Vagina (tissue), 2 donors: ENCODE data around the gene PRKCQ.
A peak's percentile ranks its signal among the peaks of the same experiment; 100 is the strongest.

Source experiments
- POLR2AphosphoS5 ChIP-seq, 2 donors: sonication (generic); formaldehyde crosslinking; IDR thresholded peaks; one replicate each; pipeline ENCODE4 v1.9.0; 2017; ENCODE audit warnings: antibody characterized with exemption in 2 of 2, mild to moderate bottlenecking in 2 of 2, low read depth in 1 of 2; ENCODE audit not compliant: insufficient read depth in 1 of 2
- TF ChIP-seq, protein P1 (sequence below), 3 experiments: fragments of 450-650 bp in 2 of 3; fragments of 200-600 bp in 1 of 3; sonication (generic) in 1 of 3; IDR thresholded peaks; one replicate each; pipeline ENCODE4 v1.5.1; 2017 to 2019; ENCODE audit warnings: antibody characterized with exemption in 3 of 3, mild to moderate bottlenecking in 2 of 3, moderate library complexity in 2 of 3

DNA sequence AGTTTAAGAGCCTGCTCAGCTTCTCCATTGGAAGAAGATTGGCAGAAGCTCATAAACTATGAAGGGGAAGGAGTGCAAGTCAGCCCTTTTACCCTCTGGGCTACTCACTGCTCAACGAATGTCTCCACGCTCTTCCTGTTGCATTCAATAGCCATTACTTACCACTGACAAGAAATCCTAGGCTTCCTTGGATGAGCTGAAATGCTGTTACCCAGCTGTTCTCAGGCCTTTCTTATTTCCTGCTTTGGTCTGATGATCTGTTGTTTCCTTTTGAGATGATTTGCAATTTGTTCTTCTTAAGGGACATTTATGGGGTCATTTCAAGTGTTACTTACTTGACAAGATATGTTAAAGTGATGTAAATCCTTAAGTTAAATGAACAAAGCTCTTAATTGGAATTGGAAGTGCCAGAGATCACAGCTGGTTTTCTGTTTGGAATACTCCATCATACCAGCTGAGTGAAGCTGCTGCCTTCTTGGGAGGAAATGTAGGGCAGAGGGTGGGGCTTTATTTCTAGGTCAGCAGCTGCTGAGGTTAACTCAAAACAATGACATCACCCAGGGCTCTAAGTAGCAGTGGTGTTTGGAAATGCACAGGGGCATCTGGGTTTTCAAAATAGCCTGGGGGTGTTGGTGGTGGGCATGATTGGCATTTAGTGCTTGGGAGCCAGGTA lies 170.0 kb downstream of the PRKCQ start:
- TF ChIP-seq, protein P1, sequence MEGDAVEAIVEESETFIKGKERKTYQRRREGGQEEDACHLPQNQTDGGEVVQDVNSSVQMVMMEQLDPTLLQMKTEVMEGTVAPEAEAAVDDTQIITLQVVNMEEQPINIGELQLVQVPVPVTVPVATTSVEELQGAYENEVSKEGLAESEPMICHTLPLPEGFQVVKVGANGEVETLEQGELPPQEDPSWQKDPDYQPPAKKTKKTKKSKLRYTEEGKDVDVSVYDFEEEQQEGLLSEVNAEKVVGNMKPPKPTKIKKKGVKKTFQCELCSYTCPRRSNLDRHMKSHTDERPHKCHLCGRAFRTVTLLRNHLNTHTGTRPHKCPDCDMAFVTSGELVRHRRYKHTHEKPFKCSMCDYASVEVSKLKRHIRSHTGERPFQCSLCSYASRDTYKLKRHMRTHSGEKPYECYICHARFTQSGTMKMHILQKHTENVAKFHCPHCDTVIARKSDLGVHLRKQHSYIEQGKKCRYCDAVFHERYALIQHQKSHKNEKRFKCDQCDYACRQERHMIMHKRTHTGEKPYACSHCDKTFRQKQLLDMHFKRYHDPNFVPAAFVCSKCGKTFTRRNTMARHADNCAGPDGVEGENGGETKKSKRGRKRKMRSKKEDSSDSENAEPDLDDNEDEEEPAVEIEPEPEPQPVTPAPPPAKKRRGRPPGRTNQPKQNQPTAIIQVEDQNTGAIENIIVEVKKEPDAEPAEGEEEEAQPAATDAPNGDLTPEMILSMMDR (IDR thresholded peaks at IDR 0.05): no peak
- TF ChIP-seq POLR2AphosphoS5 (IDR thresholded peaks at IDR 0.05; ENCODE audit: insufficient read depth in 1 of 2, low read depth in 1 of 2): peak; percentile 25 to 52
